GM18858 (cell line): Measurements from ENCODE around the gene TREM2.
"Not testable (repeated sequence)": the region's sequence is repeated elsewhere in the genome, so short reads cannot be mapped to it uniquely, and the experiment has no call there.

ENCODE experiments used
- ATAC-seq: cut with Tn5 transposase; IDR thresholded peaks from one replicate; pipeline ENCODE4 v1.9.1; 2021; ENCODE audit not compliant: unreplicated experiment

TREM2 gene

GRCh38 chr6:41155132-41155805 is 7.6 kb downstream of the TREM2 start:
- ATAC-seq = no peak

GRCh38 chr6:41153992-41154625 is 8.8 kb downstream of the TREM2 start, which contains the start of gene TREML1:
Gene TREML1 (minus strand): TSS chr6:41154347. CDS start chr6:41154288, 59 bp downstream.
- no peak for ATAC-seq

GRCh38 chr6:41153451-41153850 is 9.5 kb downstream of the TREM2 start:
- no peak for ATAC-seq

GRCh38 chr6:41150671-41151070 is 12.2 kb downstream of the TREM2 start:
- no peak for ATAC-seq

GRCh38 chr6:41147917-41148316 is 15.0 kb downstream of the TREM2 start:
- no peak for ATAC-seq

GRCh38 chr6:41136911-41137310 is 26.0 kb downstream of the TREM2 start:
- no peak for ATAC-seq

- no peak for ATAC-seq
These were observed 27.7 kb downstream of the TREM2 start for GRCh38 chr6:41135062-41135832.

- ATAC-seq = no peak
These were observed 30.7 kb downstream of the TREM2 start for GRCh38 chr6:41132254-41132653.

- ATAC-seq = no peak
These were observed 37.6 kb downstream of the TREM2 start for GRCh38 chr6:41125282-41125681.

- no peak for ATAC-seq
These were observed 40.0 kb downstream of the TREM2 start for GRCh38 chr6:41122918-41123317.

GRCh38 chr6:41122373-41122772 is 40.5 kb downstream of the TREM2 start:
- ATAC-seq = no peak

- ATAC-seq = no peak
These were observed 42.9 kb downstream of the TREM2 start for GRCh38 chr6:41120058-41120457.

GRCh38 chr6:41119508-41119907 is 43.4 kb downstream of the TREM2 start:
- no peak for ATAC-seq

- not testable (repeated sequence) for ATAC-seq
These were observed 47.9 kb downstream of the TREM2 start for GRCh38 chr6:41115027-41115426.

- ATAC-seq = no peak
These were observed 51.9 kb downstream of the TREM2 start for GRCh38 chr6:41111017-41111416.
